ENCODE measurements around the gene PHACTR3.

Gene PHACTR3

GRCh38 chr20:59794555-59794954 lies 190.2 kb downstream of the PHACTR3 start:
- no peak for DNase-seq (ENCODE audit: low read depth in 2 of 2)

- no peak for DNase-seq (ENCODE audit: low read depth in 2 of 2)
These were observed 196.0 kb downstream of the PHACTR3 start for GRCh38 chr20:59800309-59800708.

GRCh38 chr20:59802018-59802417 lies 197.7 kb downstream of the PHACTR3 start:
- DNase-seq (ENCODE audit: low read depth in 2 of 2): no peak

GRCh38 chr20:59802471-59803221 lies 198.3 kb downstream of the PHACTR3 start:
- DNase-seq (ENCODE audit: low read depth in 2 of 2): no peak

GRCh38 chr20:59804347-59804746 lies 200.0 kb downstream of the PHACTR3 start:
- no peak for DNase-seq (ENCODE audit: low read depth in 2 of 2)

- no peak for DNase-seq (ENCODE audit: low read depth in 2 of 2)
These were observed 200.7 kb downstream of the PHACTR3 start for GRCh38 chr20:59804871-59805665.

GRCh38 chr20:59805786-59806577 lies 201.6 kb downstream of the PHACTR3 start:
- DNase-seq (ENCODE audit: low read depth in 2 of 2): no peak

GRCh38 chr20:59806578-59806975 lies 202.2 kb downstream of the PHACTR3 start:
- DNase-seq (ENCODE audit: low read depth in 2 of 2): no peak

GRCh38 chr20:59807909-59808728 lies 203.8 kb downstream of the PHACTR3 start:
- no peak for DNase-seq (ENCODE audit: low read depth in 2 of 2)

GRCh38 chr20:59808729-59809381 lies 204.5 kb downstream of the PHACTR3 start:
- DNase-seq (ENCODE audit: low read depth in 2 of 2): no peak

- DNase-seq (ENCODE audit: low read depth in 2 of 2): no peak
These were observed 205.5 kb downstream of the PHACTR3 start for GRCh38 chr20:59809630-59810448.

- no peak for DNase-seq (ENCODE audit: low read depth in 2 of 2)
These were observed 206.3 kb downstream of the PHACTR3 start for GRCh38 chr20:59810449-59811187.

- no peak for DNase-seq (ENCODE audit: low read depth in 2 of 2)
These were observed 207.4 kb downstream of the PHACTR3 start for GRCh38 chr20:59811681-59812171.

- DNase-seq (ENCODE audit: low read depth in 2 of 2): no peak
These were observed 208.2 kb downstream of the PHACTR3 start for GRCh38 chr20:59812286-59813125.

- no peak for DNase-seq (ENCODE audit: low read depth in 2 of 2)
These were observed 209.0 kb downstream of the PHACTR3 start for GRCh38 chr20:59813126-59813947.

- DNase-seq (ENCODE audit: low read depth in 2 of 2): no peak
These were observed 209.9 kb downstream of the PHACTR3 start for GRCh38 chr20:59813948-59814839.

Measured in stimulated activated CD4-positive, alpha-beta T cell treated with anti-CD3 and anti-CD28 coated beads, Interleukin-12 subunit alpha, Interleukin-12 subunit beta, amount 100 ng/mL, for 24 hours (primary cell).